Endodermal cell (in vitro differentiated cells): Measurements from ENCODE around the gene IL19. TPM values are rescaled to one million over a fixed set of nuclear protein-coding genes. Genes with fewer than 3 reads are reported as not detected.

Source experiments
- DNase-seq: peaks from one replicate; pipeline ENCODE4 v3.0.0-alpha.2; 2017
- H3K27ac ChIP-seq: 2 replicates; pipeline ENCODE4 v1.5.1; 2013; ENCODE audit warnings: mild to moderate bottlenecking, low read depth, low read length, moderate library complexity
- H3K27me3 ChIP-seq: 2 replicates; pipeline ENCODE4 v1.6.1; 2013; ENCODE audit warnings: mild to moderate bottlenecking, low read length, moderate library complexity; ENCODE audit not compliant: insufficient read depth, control insufficient read depth, poor library complexity, severe bottlenecking
- H3K36me3 ChIP-seq: 2 replicates; pipeline ENCODE4 v1.7.0; 2013; ENCODE audit warnings: mild to moderate bottlenecking, low read length, moderate library complexity; ENCODE audit not compliant: control insufficient read depth, insufficient read depth
- H3K4me1 ChIP-seq: one replicate; pipeline ENCODE4 v1.7.0; 2013; ENCODE audit warnings: low read length; ENCODE audit not compliant: control insufficient read depth, insufficient read depth
- H3K4me3 ChIP-seq: 2 replicates; pipeline ENCODE4 v1.5.1; 2013; ENCODE audit warnings: mild to moderate bottlenecking, low read length, moderate library complexity
- H3K9ac ChIP-seq: 2 replicates; pipeline ENCODE4 v1.6.1; 2013; ENCODE audit warnings: mild to moderate bottlenecking, low read length, moderate library complexity; ENCODE audit not compliant: poor library complexity, severe bottlenecking; ENCODE audit errors: extremely low read depth
- H3K9me3 ChIP-seq: 2 replicates; pipeline ENCODE4 v1.6.1; 2013; ENCODE audit warnings: mild to moderate bottlenecking, low read length, moderate library complexity; ENCODE audit not compliant: control insufficient read depth
- H3K27ac Mint-ChIP-seq: 2 replicates; pipeline ENCODE4 v1.8.0; 2020; ENCODE audit warnings: mixed read lengths
- H3K27me3 Mint-ChIP-seq: 2 replicates; pipeline ENCODE4 v1.8.0; 2021; ENCODE audit warnings: mild to moderate bottlenecking, mixed read lengths; ENCODE audit not compliant: insufficient read depth
- H3K36me3 Mint-ChIP-seq: 2 replicates; pipeline ENCODE4 v1.8.0; 2020; ENCODE audit warnings: low read depth, mixed read lengths
- H3K4me1 Mint-ChIP-seq: 2 replicates; pipeline ENCODE4 v1.8.0; 2020; ENCODE audit warnings: mixed read lengths
- H3K4me3 Mint-ChIP-seq: 2 replicates; pipeline ENCODE4 v1.8.0; 2020; ENCODE audit warnings: mild to moderate bottlenecking, moderate library complexity, mixed read lengths
- H3K9me3 Mint-ChIP-seq: 2 replicates; pipeline ENCODE4 v1.8.0; 2020; ENCODE audit warnings: mild to moderate bottlenecking, mixed read lengths
- CTCF ChIP-seq: fragments of 200-600 bp; sonication (generic); conservative IDR thresholded peaks from 2 replicates; pipeline ENCODE4 v1.5.0; 2021; ENCODE audit warnings: antibody characterized with exemption, mild to moderate bottlenecking
- WGBS, 2 experiments: methylation state at CpG; one replicate each; pipeline versions ENCODE4 v1.1.5 to v1.1.7; 2013; ENCODE audit warnings: missing lambda C conversion rate in 2 of 2, mixed read lengths in 1 of 2; ENCODE audit not compliant: insufficient coverage in 1 of 2, insufficient read length in 1 of 2; 5-methylcytosine and 5-hydroxymethylcytosine counted together
- total RNA-seq, 2 donors: library from RNA; stranded (reverse); fragmentation: NEBNext Ultra II Directional in 1 of 2; extraction: Animal tissue kit (Norgen Biotek cat#: 25700) in 1 of 2; gene quantifications; 2 replicates in 1 of 2; 3 replicates in 1 of 2; pipeline ENCODE4 v1.2.1, GENCODE V29; 2021

Gene IL19
- total RNA-seq, 2 donors from 2014 or later = not detected

DNA sequence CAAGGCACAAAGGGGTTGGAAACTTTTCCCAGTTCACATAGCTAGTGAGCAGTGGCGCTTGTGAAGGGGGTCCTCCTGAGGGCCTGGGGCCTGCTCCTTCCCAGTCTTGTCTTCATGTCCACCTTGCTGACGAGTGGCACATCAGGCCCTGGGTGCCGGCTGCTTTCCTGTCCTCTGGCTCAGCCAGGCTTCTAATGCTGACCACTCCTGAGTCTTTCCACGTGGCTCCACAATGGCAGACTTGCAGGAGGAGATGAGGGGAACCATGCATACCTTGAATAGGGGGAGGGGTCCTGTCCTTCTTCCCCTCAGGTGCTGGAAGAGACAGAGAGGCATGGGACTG is 47.1 kb upstream of the IL19 start:
- Histone ChIP-seq H3K27me3 (no peaks in the 10 kb centered on the region), H3K27ac (peak overlapping the region; percentile 33), H3K4me1 (peaks cover 10% of the 10 kb centered on the region), H3K36me3 (no peaks in the 10 kb centered on the region), H3K9ac (no peak overlapping the region), H3K4me3 (no peak overlapping the region), H3K9me3 (no peaks in the 10 kb centered on the region)
- no peak for TF ChIP-seq CTCF
- Mint-ChIP-seq H3K27ac (peak overlapping the region; percentile 89), H3K4me1 (peaks cover 33% of the 10 kb centered on the region), H3K27me3 (no peaks in the 10 kb centered on the region), H3K4me3 (no peak overlapping the region), H3K9me3 (no peaks in the 10 kb centered on the region), H3K36me3 (no peaks in the 10 kb centered on the region)
- no peak for DNase-seq
- WGBS, 2 experiments = 75 to 83% methylated on average over 3 to 4 of the region's 4 CpGs

- Mint-ChIP-seq H3K27ac (peak overlapping the region; percentile 89), H3K36me3 (peaks cover 2% of the 10 kb centered on the region)
- peak; percentile 50 for TF ChIP-seq CTCF
These were observed 46.6 kb upstream of the IL19 start for GRCh38 chr1:206723805-206724472.

DNA sequence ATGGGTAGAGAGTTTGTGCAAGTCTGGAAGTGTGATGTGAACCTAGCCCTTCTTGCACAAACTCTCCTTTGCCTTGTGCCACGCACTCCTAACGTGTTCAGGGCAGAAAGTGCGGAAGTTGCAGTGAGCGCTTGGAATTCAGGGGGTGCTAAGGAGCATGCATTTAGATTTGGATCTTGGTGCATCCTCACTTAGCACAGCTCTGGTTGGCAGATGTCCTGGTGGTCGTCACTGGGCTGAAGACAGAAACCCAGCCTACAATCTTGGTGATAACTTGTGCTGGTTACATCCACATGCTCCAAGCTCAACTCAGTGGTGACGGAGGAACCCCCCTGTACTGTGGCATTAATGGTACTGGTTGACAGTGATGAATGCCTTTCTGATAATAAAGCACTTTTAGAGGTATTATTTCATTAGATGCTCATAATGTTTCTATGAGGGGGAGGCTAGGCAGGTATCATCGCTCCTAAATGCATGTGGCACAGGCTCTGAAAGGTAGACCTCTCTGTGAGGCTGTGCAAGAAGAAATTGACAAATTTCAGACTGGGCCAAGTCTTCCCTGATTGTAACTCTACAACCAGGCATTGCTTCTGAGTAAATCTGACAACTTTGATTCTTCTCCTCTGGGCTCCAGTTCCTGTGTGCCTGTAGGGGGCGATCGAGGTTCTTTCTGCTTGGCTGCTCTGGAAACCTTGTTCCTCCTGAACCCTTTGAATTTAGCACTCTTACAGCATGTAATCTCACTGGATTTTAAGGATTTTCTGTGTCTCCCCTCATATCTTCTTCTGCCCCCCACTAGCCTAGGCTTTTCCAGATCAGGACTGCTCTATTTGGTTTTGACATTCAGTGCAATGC is 45.2 kb upstream of the IL19 start:
- Histone ChIP-seq H3K27ac (no peak overlapping the region), H3K4me3 (no peak overlapping the region), H3K4me1 (peaks cover 10% of the 10 kb centered on the region), H3K27me3 (no peaks in the 10 kb centered on the region), H3K9ac (no peak overlapping the region), H3K36me3 (peaks cover 11% of the 10 kb centered on the region), H3K9me3 (no peaks in the 10 kb centered on the region)
- Mint-ChIP-seq H3K36me3 (peaks cover 14% of the 10 kb centered on the region), H3K4me3 (no peak overlapping the region), H3K9me3 (no peaks in the 10 kb centered on the region), H3K27me3 (no peaks in the 10 kb centered on the region), H3K4me1 (peaks cover 28% of the 10 kb centered on the region), H3K27ac (peak overlapping the region; percentile 81)
- WGBS, 2 experiments = 76 to 77% methylated on average over 8 to 9 of the region's 9 CpGs
- peak; percentile 79 for TF ChIP-seq CTCF
- peak; percentile 90 for DNase-seq

More at GRCh38 chr1:206723805-206724472, 46.6 kb upstream of the IL19 start:
- WGBS, 2 experiments = 79 to 80% methylated on average over 12 of the region's 12 CpGs
- Histone ChIP-seq H3K4me3 (no peak overlapping the region), H3K4me1 (peaks cover 10% of the 10 kb centered on the region), H3K36me3 (no peaks in the 10 kb centered on the region), H3K27ac (peak overlapping the region; percentile 33), H3K9me3 (no peaks in the 10 kb centered on the region), H3K27me3 (no peaks in the 10 kb centered on the region), H3K9ac (no peak overlapping the region)
- Mint-ChIP-seq H3K27me3 (no peaks in the 10 kb centered on the region), H3K4me1 (peaks cover 33% of the 10 kb centered on the region), H3K4me3 (no peak overlapping the region), H3K9me3 (no peaks in the 10 kb centered on the region)
- peak; percentile 74 for DNase-seq
